Measurements from ENCODE around the gene PPP2R5E.
A peak's percentile ranks its signal among the peaks of the same experiment; 100 is the strongest.
"Not testable (repeated sequence)": the region's sequence is repeated elsewhere in the genome, so short reads cannot be mapped to it uniquely, and the experiment has no call there.

The PPP2R5E gene

DNA sequence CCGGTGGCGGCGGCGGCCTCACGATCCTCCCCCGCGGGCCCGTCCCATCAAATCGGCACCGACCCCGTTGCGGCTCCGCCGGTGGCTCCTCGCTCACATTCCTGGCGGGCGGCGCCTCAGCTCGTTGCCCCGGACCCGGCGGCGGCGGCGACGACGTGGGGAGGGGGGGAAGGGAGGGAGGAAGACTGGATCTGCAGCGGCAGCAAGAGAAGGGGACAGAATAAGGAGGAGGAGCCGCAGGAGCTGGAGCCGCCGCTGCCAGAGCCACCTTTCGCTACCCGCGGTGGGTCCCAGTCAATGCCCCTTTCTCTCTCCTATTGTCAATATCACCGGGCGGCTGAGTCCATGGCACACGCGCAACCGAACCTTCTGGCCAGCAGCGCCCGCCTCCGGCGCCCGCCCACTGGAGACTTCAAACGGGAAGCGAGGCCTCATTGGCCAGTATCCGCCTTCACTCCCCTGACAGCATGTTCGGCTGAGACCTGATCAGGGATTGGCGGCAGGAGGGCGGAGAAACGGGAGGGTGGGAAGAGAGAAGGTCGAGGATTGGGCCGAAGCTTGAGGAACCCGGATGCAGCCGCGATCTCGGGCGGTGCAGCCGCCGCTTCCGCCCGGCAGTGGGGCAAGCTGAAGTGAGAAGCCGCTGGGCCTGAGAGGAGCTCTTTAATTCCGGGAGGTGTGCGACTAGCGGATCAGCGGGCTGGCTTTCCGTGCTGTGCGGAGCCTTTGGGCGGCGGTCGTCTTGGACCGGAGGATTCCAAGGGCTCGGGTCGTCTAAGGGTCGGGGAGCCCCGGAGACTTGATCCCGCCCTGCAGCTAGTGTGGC, at the start of gene PPP2R5E:
Gene PPP2R5E, minus strand, starts transcription at position 378 of the 826 bp plus-strand sequence. CDS start 3,692 bp downstream, outside the sequence.
- peak; percentile 61 to 99 (median 97) for DNase-seq

- not testable (repeated sequence) for DNase-seq
Measured at GRCh38 chr14:63583046-63583445, 39.9 kb upstream of the PPP2R5E start.

DNA sequence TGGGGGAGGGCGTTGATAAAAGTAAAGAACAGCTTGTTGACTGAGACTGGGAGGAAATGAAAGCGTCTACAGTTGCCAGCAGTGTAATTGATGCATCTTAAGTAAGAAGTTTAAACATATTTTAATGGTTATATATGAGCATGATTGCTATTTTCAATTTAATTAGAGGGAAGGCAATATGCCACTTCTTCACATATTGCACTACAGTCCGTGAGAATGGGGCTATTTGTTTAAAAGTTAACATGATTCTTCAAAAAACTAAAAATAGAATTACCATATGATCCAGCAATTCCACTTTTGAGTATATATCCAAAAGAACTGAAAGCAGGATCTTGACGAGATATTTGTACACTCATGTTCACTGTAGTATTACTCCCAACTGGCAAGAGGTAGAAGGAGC, 38.3 kb upstream of the PPP2R5E start:
- DNase-seq: no peak

- no peak for DNase-seq
Measured at GRCh38 chr14:63578300-63578699, 35.1 kb upstream of the PPP2R5E start.

GRCh38 chr14:63573581-63573980, 30.4 kb upstream of the PPP2R5E start:
- no peak for DNase-seq

- DNase-seq: no peak
Measured at GRCh38 chr14:63565448-63565847, 22.3 kb upstream of the PPP2R5E start.

GRCh38 chr14:63564318-63564717, 21.1 kb upstream of the PPP2R5E start:
- DNase-seq: no peak

- DNase-seq: no peak
Measured at GRCh38 chr14:63563370-63564026, 20.3 kb upstream of the PPP2R5E start.

DNA sequence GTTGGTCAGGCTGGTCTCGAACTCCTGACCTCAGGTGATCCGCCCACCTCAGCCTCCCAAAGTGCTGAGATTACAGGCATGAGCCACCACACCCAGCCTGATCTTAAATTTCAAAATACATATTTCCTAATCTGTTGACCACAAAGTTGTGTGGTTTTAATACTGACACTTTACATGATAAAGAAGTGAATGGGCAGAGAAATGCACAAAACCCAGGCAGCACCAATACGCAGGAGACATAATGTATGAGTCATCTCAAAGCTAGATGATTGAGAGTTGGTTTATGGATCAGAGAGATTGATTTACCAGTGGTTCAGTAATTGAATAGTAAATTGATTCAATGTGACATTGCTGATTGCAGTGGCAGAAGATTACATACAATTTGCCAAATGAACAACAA, 19.2 kb upstream of the PPP2R5E start:
- no peak for DNase-seq

- DNase-seq: no peak
Measured at GRCh38 chr14:63555572-63555971, 12.4 kb upstream of the PPP2R5E start.

GRCh38 chr14:63551332-63551731, 8.2 kb upstream of the PPP2R5E start:
- peak in 1 of 51 donors; percentile 23 for DNase-seq

DNA sequence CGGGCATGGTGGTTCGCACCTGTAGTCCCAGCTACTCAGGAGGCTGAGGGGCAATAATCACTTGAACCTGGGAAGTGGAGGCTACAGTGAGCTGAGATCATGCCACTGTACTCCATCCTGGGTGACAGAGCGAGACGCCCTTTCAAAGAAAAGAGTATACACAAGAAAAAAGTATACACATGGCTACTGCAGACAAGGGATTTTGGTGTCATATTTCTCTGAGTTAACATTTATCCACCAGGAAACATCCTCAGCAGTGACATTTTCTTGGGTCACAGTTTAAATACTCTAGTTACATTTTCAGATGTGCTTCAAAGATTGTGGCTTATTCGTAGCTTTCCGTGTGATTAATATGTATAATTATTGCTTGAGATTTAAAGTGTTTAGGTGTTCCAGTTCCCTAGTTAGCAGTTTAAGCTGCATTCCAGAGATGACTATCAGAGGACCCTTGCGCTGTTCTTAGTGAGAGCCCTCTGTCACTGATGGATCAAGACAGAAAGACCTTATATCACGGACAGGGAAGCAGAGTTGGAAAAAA, 4.7 kb upstream of the PPP2R5E start:
- DNase-seq: no peak

- DNase-seq: no peak
Measured at GRCh38 chr14:63545431-63545830, 2.3 kb upstream of the PPP2R5E start.

- peak in 4 of 51 donors; percentile 1 to 7 (median 4) for DNase-seq
Measured at GRCh38 chr14:63544591-63545299, 1.6 kb upstream of the PPP2R5E start.

GRCh38 chr14:63543826-63544406, 739 bp upstream of the PPP2R5E start:
- DNase-seq: peak in 3 of 51 donors; percentile 26 to 62 (median 30)

DNA sequence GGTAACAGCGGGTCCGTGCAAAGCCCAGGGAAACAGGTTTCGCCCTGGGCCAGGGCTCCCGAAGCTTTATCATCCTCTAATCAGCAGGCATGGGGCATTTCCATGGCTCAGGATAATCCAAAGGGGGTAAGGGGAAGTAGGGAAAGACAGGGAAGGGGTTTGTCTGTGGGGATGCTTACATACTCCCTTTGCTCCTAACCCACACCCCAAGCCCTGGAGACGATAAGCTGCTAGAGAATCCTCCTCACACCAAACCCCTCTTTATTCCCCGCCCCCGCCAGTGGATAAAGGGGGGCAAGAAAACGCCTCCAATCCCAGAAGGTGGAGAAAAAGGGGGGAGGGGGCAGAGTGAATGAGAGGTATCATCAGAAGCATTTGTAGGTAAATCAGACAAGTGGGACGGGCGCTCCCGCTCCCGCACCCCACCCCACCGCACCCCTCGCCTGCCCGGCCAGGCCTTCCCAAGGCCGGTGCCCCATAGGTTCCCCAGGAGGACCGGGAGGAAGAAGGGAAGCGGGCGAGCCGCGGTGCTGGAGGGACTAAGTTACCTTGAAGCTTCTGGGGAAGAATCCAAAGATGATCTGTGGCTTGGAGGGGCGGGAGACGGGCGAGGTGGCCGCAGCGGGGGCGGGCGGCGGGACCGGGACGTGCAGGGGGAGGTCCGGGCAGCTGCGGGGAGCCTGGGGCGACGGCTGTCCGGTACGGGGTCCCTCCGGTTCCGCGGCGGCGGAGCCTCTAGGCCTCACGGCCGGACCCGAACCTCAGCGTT, 762 bp downstream of the PPP2R5E start:
- peak in 18 of 51 donors; percentile 9 to 64 (median 30) for DNase-seq

DNA sequence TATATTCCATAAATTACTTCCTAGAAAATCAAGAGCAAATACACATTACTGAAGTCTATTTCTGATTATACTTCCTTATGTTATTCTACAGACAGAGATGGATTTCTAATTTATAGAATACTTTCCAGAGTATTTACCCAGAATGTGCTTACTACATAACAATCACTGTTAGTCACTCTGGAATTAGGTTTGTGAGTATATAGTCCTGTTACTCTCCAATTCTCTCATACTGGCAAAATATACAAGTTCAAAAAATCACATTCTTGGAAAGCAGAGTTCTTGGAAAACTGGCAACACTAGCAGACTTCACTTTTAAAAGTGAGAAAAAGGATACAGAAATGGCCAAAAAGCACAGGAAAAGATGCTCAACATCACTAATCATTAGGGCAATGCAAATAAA, 7.3 kb downstream of the PPP2R5E start:
- DNase-seq: no peak

GRCh38 chr14:63533474-63533873, 9.7 kb downstream of the PPP2R5E start:
- no peak for DNase-seq

DNA sequence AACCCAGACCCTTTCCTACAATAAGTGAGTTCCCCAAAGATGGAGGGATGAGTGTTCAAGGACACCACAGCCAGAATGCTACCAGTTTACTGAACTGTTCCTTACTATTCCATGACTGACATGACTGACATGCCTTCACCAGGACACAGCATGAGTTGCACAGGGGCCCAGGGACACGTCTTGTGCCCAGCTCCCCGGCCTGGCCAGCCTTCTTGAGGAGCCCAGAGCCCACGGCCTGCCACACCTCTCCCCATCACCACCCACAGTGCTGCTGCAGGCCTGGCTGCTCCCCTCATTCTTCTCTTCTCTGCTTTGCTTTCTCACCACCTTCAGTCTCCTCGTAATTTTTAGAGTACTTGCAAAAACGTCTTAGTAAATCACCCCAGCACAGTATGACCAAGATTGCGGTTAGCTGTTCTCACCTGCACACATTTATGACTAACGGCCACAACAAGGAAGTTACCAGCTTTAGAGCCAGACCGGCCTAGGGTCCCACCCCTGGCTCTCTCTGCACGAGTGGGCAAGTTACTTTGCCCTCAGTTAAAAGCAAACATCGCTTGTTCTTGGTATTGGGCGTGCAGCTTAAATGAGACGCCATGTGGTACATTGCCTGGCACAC, 18.5 kb downstream of the PPP2R5E start:
- no peak for DNase-seq

DNA sequence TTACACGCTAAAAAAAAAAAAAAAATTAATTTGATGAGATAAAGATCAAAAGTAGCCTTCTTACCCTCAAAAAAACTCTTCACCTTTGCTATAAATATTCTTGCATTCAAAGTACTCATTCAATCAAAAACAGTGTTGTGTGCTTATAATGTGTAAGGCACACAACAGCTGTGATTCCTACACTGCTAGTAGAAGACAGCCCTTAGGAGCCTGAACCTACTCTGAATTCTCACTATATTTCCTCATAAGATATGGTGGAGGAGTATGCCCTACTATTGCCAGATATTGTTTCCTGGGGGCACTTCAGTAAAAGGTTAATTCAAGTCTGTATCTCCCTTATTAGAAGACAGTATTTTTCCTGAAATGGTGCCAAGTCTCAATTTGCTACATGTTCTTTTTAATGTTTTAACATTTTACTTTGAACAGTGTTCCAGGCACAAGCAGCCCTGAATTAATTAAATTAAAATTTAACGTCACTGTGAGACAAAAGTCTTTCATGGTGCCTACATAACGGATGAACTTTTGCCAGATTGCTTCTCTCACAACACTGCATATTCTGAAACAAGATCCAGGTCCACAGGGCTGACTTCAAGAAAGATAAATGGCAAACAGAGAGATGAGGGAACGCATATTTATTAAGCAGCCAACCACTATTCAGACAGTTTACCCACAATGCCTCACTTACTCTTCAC, 19.3 kb downstream of the PPP2R5E start:
- no peak for DNase-seq

Measured in hypothalamus (tissue), 51 donors.